Measurements from ENCODE around the gene PKP3.
"Not testable (repeated sequence)": the region's sequence is repeated elsewhere in the genome, so short reads cannot be mapped to it uniquely, and the experiment has no call there.

PKP3 gene

DNA sequence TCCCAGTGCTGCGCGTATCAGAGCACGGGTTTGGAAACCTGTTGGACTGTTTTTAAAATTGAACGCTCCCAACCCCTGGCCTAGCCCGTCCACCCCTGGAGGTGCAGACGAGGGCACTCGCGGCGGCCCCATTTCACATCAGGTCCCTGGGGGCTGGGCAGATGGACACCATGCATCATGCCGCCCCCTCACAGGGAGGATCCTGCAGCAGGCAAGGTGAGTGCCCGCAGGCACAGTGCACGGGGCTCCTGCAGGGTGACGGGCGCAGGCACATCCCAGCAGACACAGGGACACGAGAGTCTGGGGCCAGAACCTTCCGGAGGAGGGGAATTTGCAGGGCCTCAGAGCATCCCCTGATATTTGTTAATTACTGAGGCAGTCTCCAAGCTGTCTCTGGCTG, 40.5 kb downstream of the PKP3 start:
- no peak for DNase-seq (ENCODE audit: low read depth)
- no peak overlapping the region for H3K4me3 ChIP-seq (ENCODE audit: low read depth, low read length)
- TF ChIP-seq, protein P1, sequence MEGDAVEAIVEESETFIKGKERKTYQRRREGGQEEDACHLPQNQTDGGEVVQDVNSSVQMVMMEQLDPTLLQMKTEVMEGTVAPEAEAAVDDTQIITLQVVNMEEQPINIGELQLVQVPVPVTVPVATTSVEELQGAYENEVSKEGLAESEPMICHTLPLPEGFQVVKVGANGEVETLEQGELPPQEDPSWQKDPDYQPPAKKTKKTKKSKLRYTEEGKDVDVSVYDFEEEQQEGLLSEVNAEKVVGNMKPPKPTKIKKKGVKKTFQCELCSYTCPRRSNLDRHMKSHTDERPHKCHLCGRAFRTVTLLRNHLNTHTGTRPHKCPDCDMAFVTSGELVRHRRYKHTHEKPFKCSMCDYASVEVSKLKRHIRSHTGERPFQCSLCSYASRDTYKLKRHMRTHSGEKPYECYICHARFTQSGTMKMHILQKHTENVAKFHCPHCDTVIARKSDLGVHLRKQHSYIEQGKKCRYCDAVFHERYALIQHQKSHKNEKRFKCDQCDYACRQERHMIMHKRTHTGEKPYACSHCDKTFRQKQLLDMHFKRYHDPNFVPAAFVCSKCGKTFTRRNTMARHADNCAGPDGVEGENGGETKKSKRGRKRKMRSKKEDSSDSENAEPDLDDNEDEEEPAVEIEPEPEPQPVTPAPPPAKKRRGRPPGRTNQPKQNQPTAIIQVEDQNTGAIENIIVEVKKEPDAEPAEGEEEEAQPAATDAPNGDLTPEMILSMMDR (IDR thresholded peaks at IDR 0.05; ENCODE audit: insufficient read depth, low read depth, low read length, missing control alignments) = no peak

DNA sequence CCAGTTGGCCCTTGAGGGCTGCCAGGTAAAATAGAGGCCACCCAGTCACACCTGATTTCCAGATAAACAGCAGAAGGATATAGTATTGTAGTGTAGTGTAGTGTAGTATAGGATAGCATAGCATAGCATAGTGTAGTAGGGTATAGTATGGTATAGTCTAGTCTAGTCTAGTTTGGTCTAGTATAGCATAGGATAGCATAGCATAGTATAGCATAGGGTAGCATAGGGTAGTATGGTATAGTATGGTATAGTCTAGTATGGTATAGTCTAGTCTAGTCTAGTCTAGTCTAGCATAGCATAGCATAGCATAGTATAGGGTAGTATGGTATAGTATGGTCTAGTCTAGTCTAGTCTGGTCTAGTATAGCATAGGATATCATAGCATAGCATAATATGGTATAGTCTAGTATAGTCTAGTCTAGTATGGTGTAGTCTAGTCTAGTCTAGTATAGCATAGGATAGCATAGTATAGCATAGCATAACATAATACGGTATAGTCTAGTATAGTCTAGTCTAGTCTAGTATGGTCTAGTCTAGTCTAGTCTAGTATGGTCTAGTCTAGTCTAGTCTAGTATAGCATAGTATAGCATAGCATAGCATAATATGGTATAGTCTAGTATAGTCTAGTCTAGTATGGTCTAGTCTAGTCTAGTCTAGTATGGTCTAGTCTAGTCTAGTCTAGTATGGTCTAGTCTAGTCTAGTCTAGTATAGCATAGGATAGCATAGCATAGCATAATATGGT, 41.2 kb downstream of the PKP3 start:
- not testable (repeated sequence) for H3K4me3 ChIP-seq (ENCODE audit: low read depth, low read length); DNase-seq (ENCODE audit: low read depth)

DNA sequence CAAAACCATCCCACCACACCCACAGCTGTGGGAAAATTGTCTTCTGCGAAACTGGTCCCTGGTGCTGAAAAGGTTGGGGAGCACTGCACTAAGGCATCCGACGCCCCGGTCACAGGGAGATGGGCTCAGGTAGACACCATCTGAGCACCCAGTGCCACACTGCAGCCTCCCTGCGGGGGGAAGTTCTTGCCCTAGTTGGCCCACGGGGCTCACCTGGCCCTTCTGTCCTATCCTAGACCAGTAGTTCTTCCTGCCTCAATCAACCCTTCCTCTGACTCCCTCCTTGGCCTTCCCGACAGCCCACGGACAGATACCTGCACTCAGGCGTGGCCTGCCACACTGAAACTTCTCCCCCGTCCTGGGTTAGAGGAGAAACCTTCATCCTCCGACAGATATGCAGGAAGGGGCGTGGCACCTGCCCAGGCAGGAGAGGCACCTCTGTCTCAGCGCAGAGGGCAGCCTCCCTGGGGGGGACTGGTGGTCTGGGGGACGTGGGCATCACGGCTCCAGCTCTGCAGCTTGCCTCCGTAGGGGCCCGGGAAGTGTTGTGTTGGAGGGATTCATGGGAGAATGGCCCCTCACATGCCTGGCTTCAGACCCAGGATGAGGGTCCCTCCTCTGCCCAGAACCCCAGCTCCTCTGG, 43.3 kb downstream of the PKP3 start:
- TF ChIP-seq, protein P1 (IDR thresholded peaks at IDR 0.05; ENCODE audit: insufficient read depth, low read depth, low read length, missing control alignments) = no peak
- no peak for DNase-seq (ENCODE audit: low read depth)
- no peak overlapping the region for H3K4me3 ChIP-seq (ENCODE audit: low read depth, low read length)

DNA sequence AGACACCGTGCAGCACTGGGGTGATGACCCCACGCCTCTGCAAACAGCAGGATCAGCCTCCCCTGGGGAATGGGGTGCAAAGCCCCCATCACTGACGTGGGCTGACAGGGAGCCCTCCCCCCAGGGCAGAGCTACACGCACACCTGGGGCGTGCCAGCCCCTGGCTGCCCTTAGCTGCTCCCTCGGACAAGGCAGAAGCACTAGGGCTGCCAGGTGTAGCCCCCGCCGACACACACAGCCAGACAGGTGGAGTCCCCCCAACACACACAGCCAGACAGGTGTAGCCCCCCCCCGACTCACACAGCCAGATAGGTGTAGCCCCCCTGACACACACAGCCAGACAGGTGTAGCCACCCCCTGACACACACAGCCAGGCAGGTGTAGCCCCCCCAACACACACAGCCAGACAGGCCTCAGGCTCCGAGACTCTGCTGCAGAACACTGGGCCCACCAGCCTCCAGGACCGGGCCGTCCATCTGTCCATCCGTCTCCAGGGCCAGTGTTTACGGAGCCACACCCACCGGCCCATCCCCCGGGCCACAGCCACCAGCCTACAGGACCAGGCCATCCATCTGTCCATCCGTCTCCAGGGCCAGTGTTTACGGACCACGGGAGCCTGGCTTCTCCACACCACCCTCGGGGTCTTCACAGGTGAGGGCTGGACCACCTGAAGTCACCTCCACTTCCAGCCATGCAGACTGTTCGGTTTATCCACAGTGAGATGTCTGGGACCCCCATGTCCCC, 44.3 kb downstream of the PKP3 start:
- TF ChIP-seq, protein P1 (IDR thresholded peaks at IDR 0.05; ENCODE audit: insufficient read depth, low read depth, low read length, missing control alignments) = no peak
- no peak for DNase-seq (ENCODE audit: low read depth)
- no peak overlapping the region for H3K4me3 ChIP-seq (ENCODE audit: low read depth, low read length)

DNA sequence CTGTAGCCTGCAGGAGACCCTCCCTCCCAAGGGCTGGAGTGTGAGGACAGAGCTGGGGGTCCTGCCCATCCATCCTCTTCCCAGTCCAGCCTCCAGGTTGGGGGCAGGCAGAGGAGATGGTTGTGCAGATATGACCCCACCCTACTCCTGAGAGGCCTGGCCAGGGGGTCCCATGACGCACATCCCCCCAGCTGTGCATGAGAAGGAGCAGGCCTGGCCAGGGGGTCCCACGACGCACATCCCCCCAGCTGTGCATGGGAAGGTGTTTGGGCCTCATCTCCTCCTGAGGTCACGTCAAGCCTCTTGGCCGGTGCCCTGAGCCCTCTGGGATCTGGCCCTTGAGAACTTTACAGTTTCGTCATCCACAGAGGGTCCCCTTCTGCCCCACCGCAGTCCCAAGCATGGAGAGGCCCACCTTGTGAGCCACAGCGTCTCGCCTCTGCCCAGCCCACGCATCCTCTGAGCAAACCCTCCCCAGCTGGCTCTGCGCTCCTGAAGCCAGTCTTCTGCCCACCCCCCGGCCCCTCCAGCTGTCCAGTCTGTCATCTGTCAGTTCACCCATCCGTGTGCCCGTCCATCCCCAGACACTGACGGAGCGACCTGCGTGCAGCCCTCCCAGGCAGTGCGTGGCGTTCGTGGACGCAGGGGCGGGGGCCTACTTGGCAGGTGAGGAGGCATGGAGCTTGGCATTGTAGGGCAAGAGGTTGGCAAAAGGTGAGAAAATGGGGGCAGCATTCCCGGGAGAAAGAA, 45.5 kb downstream of the PKP3 start:
- DNase-seq (ENCODE audit: low read depth) = no peak
- no peak overlapping the region for H3K4me3 ChIP-seq (ENCODE audit: low read depth, low read length)
- TF ChIP-seq, protein P1 (IDR thresholded peaks at IDR 0.05; ENCODE audit: insufficient read depth, low read depth, low read length, missing control alignments) = no peak

DNA sequence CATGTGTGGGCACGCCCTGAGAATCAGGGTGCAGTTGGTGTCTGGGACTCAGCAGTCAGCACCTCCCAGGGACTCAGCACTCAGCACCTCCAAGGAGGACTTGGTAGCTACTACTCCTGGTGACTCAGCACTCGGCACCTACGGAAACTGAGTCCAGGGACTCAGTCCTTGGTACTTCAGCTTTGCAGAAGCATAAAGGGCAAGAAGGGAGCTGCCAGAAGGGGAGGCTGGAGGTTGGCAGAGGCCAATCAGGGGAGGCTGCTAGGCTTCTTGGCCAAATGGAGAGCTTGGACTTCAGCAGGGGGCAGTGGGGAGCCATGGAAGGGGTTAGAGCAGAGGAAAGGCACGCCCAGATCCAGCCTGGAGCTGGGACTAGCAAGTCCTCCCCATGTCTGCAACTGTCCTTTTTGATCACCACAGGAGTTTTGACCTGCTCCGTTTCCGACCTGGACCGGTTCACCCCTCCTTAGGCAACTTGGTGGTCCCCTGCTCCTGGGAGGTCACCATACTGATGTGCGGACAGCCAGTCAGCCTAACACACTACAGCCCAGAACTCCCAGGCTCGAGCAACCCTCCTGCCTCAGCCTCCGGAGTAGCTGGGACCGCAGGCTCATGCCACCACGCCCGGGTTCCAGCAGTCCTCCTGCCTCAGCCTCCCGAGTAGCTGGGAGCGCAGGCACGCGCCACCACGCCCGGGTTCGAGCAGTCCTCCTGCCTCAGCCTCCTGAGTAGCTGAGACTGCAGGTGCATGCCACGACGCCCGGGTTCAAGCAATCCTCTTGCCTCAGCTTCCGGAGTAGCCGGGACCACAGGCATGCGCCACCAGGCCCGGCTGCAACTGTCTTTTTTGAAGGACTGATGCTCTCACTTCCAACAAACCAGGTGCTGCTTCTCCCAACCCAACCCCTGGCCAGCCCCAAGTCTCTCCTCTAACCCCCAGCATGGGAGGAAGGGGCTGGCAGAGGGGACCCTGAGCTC, 46.3 kb downstream of the PKP3 start:
- TF ChIP-seq, protein P1 (IDR thresholded peaks at IDR 0.05; ENCODE audit: insufficient read depth, low read depth, low read length, missing control alignments) = peak; percentile 17
- H3K4me3 ChIP-seq (ENCODE audit: low read depth, low read length) = peak overlapping the region; percentile 79
- DNase-seq (ENCODE audit: low read depth) = peak; percentile 44

Data from GM12865 (cell line).